Neural cell (in vitro differentiated cells): ENCODE data around the gene LRCOL1. TPM values are rescaled to one million over a fixed set of nuclear protein-coding genes. Genes with fewer than 3 reads are reported as not detected.

ENCODE experiments used
- H2AFZ ChIP-seq: fragments of 200-600, 300-800 bp; sonication (generic), shearing (Covaris generic); 2 replicates; pipeline ENCODE4 v1.6.0; 2014; ENCODE audit warnings: low read depth, mild to moderate bottlenecking, antibody characterized with exemption, low read length, moderate library complexity
- H3F3A ChIP-seq: fragments of 200-600 bp; shearing (Covaris generic); 2 replicates; pipeline ENCODE4 v1.6.1; 2016; ENCODE audit warnings: mild to moderate bottlenecking, moderate library complexity, mixed read lengths, antibody characterized with exemption, low read length; ENCODE audit not compliant: insufficient read depth, poor library complexity, severe bottlenecking
- H3K27ac ChIP-seq: fragments of 200-600, 300-800 bp; sonication (generic), shearing (Covaris generic); 2 replicates; pipeline ENCODE4 v1.5.1; 2014; ENCODE audit warnings: mild to moderate bottlenecking, low read length, moderate library complexity
- H3K27me3 ChIP-seq: fragments of 300-800, 200-600 bp; sonication (generic), shearing (Covaris generic); 2 replicates; pipeline ENCODE4 v1.6.0; 2014; ENCODE audit warnings: mild to moderate bottlenecking, low read depth, low read length, moderate library complexity; ENCODE audit not compliant: insufficient read depth
- H3K36me3 ChIP-seq: fragments of 300-800, 200-600 bp; sonication (generic), shearing (Covaris generic); 2 replicates; pipeline ENCODE4 v1.5.1; 2014; ENCODE audit warnings: mild to moderate bottlenecking, antibody characterized with exemption, low read length, moderate library complexity; ENCODE audit not compliant: insufficient read depth
- H3K4me2 ChIP-seq: fragments of 300-800, 200-600 bp; sonication (generic), shearing (Covaris generic); 2 replicates; pipeline ENCODE4 v1.6.0; 2014; ENCODE audit warnings: mild to moderate bottlenecking, low read length
- H3K4me3 ChIP-seq: fragments of 300-800, 200-600 bp; sonication (generic), shearing (Covaris generic); 2 replicates; pipeline ENCODE4 v1.5.1; 2014; ENCODE audit warnings: mild to moderate bottlenecking, low read length, moderate library complexity
- H3K79me2 ChIP-seq: fragments of 200-600 bp; shearing (Covaris generic); replicated peaks from 2 replicates; pipeline ENCODE4 v1.6.0; 2014; ENCODE audit warnings: mild to moderate bottlenecking, low read length, moderate library complexity; ENCODE audit not compliant: insufficient read depth
- H3K9ac ChIP-seq: fragments of 300-800, 200-600 bp; sonication (generic), shearing (Covaris generic); 2 replicates; pipeline ENCODE4 v1.6.1; 2016; ENCODE audit warnings: mild to moderate bottlenecking, low read length, mixed read lengths
- H3K9me2 ChIP-seq: fragments of 200-600 bp; shearing (Covaris generic); 2 replicates; pipeline ENCODE4 v1.6.1; 2016; ENCODE audit warnings: mild to moderate bottlenecking, low read length, mixed read lengths; ENCODE audit not compliant: insufficient read depth
- H3K9me3 ChIP-seq: fragments of 200-600, 300-800 bp; sonication (generic), shearing (Covaris generic); 2 replicates; pipeline ENCODE4 v1.6.1; 2016; ENCODE audit warnings: mild to moderate bottlenecking, mixed run types, low read length, moderate library complexity, mixed read lengths
- H4K20me1 ChIP-seq: fragments of 200-600 bp; shearing (Covaris generic); 2 replicates; pipeline ENCODE4 v1.6.1; 2016; ENCODE audit warnings: mild to moderate bottlenecking, mixed run types; ENCODE audit not compliant: insufficient read depth
- CTCF ChIP-seq: fragments of 450-650 bp; IDR thresholded peaks from 2 replicates; pipeline ENCODE4 v1.5.1; 2014; ENCODE audit warnings: antibody characterized with exemption, mild to moderate bottlenecking, moderate library complexity; ENCODE audit not compliant: poor library complexity, severe bottlenecking
- EP300 ChIP-seq: fragments of 450-650 bp; conservative IDR thresholded peaks from 2 replicates; pipeline ENCODE4 v1.6.1; 2014; ENCODE audit warnings: antibody characterized with exemption, mild to moderate bottlenecking, moderate library complexity; ENCODE audit not compliant: poor library complexity, severe bottlenecking
- EZH2 ChIP-seq: fragments of 200-600, 300-800 bp; shearing (Covaris generic), sonication (generic); IDR thresholded peaks from 2 replicates; pipeline ENCODE4 v1.6.1; 2014; ENCODE audit warnings: antibody characterized with exemption, low read length, borderline replicate concordance, mild to moderate bottlenecking; ENCODE audit not compliant: insufficient read depth, poor library complexity, severe bottlenecking
- MXI1 ChIP-seq: fragments of 450-650 bp; conservative IDR thresholded peaks from 2 replicates; pipeline ENCODE4 v1.6.1; 2014; ENCODE audit warnings: antibody characterized with exemption, mild to moderate bottlenecking; ENCODE audit not compliant: poor library complexity, severe bottlenecking
- POLR2AphosphoS5 ChIP-seq: IDR thresholded peaks from 2 replicates; pipeline ENCODE4 v1.6.1; 2012
- RAD21 ChIP-seq: fragments of 450-650 bp; conservative IDR thresholded peaks from 2 replicates; pipeline ENCODE4 v1.6.1; 2014; ENCODE audit warnings: antibody characterized with exemption, mild to moderate bottlenecking, moderate library complexity
- REST ChIP-seq: IDR thresholded peaks from 2 replicates; pipeline ENCODE4 v1.6.1; 2012; ENCODE audit warnings: borderline replicate concordance
- SMC3 ChIP-seq: fragments of 450-650 bp; conservative IDR thresholded peaks from 2 replicates; pipeline ENCODE4 v1.6.1; 2014; ENCODE audit warnings: antibody characterized with exemption, mild to moderate bottlenecking, moderate library complexity; ENCODE audit not compliant: poor library complexity
- TAF1 ChIP-seq: IDR thresholded peaks from 2 replicates; pipeline ENCODE4 v1.6.1; 2012; ENCODE audit warnings: low read depth
- polyA plus RNA-seq: library from polyadenylated mRNA; depleted of rRNA; stranded (reverse); fragments of >200 nt; gene quantifications from 2 replicates; pipeline ENCODE4 v1.2.3, GENCODE V29; 2014

The LRCOL1 gene
- polyA plus RNA-seq, 1 donor from 2014 or later = not detected

- Histone ChIP-seq H4K20me1 (peaks cover under 1% of the 10 kb centered on the region), H2AFZ (no peak overlapping the region), H3K9me2 (no peaks in the 10 kb centered on the region), H3K4me3 (no peak overlapping the region), H3K9me3 (no peaks in the 10 kb centered on the region), H3K79me2 (peaks cover 7% of the 10 kb centered on the region), H3K36me3 (no peaks in the 10 kb centered on the region), H3K4me2 (no peak overlapping the region), H3K27me3 (no peaks in the 10 kb centered on the region), H3F3A (no peaks in the 10 kb centered on the region), H3K27ac (no peak overlapping the region), H3K9ac (no peak overlapping the region)
- TF ChIP-seq EZH2 (no peak), EP300 (no peak), CTCF (no peak), TAF1 (no peak), RAD21 (no peak), REST (no peak)
These were observed 54.2 kb downstream of the LRCOL1 start for GRCh38 chr12:132556216-132556615.

- Histone ChIP-seq H3K36me3 (no peaks in the 10 kb centered on the region), H3K9ac (no peak overlapping the region), H3K27ac (no peak overlapping the region), H3K9me2 (no peaks in the 10 kb centered on the region), H3K79me2 (peaks cover 1% of the 10 kb centered on the region), H3K9me3 (no peaks in the 10 kb centered on the region), H3K4me3 (no peak overlapping the region), H4K20me1 (no peaks in the 10 kb centered on the region), H3F3A (no peaks in the 10 kb centered on the region), H3K4me2 (no peak overlapping the region), H3K27me3 (no peaks in the 10 kb centered on the region), H2AFZ (no peak overlapping the region)
- no peak for TF ChIP-seq MXI1
- no peak for TF ChIP-seq TAF1
- no peak for TF ChIP-seq EZH2
- no peak for TF ChIP-seq REST
- TF ChIP-seq EP300 = no peak
- no peak for TF ChIP-seq SMC3
- TF ChIP-seq CTCF = no peak
- no peak for TF ChIP-seq POLR2AphosphoS5
- no peak for TF ChIP-seq RAD21
These were observed 54.7 kb downstream of the LRCOL1 start for GRCh38 chr12:132555686-132556085.
